Ovary (tissue), 9 donors: ENCODE data around the gene GCHFR. TPM values are rescaled to one million over a fixed set of nuclear protein-coding genes. Genes with fewer than 3 reads are reported as not detected.

ENCODE experiments used
- DNase-seq, 5 donors: peaks; one replicate each; pipeline ENCODE4 v3.0.0-alpha.2; 2019 to 2020
- H3K27ac ChIP-seq, 2 donors: fragments of 200-600 bp; one replicate each; pipeline versions ENCODE4 v1.5.1 to v1.8.0; 2019 to 2022
- H3K27me3 ChIP-seq: fragments of 200-600 bp; one replicate; pipeline ENCODE4 v1.8.0; 2022
- H3K36me3 ChIP-seq: fragments of 200-600 bp; sonication (generic); one replicate; pipeline ENCODE4 v1.5.1; 2019
- H3K4me1 ChIP-seq: one replicate; pipeline ENCODE4 v1.8.1; 2013; ENCODE audit warnings: mild to moderate bottlenecking, moderate library complexity; ENCODE audit not compliant: insufficient read depth
- H3K4me3 ChIP-seq: fragments of 200-600 bp; sonication (generic); one replicate; pipeline ENCODE4 v1.5.1; 2017
- H3K9me3 ChIP-seq, 2 donors: fragments of 200-600 bp in 1 of 2; sonication (generic) in 1 of 2; one replicate each; pipeline versions ENCODE4 v1.5.1 to v1.8.1; 2013 to 2019; ENCODE audit warnings: mild to moderate bottlenecking in 1 of 2, moderate library complexity in 1 of 2
- EP300 ChIP-seq: sonication (generic); formaldehyde crosslinking; IDR thresholded peaks from one replicate; pipeline ENCODE4 v1.6.1; 2017; ENCODE audit warnings: antibody characterized with exemption
- POLR2A ChIP-seq: fragments of 450-650 bp; IDR thresholded peaks from one replicate; pipeline ENCODE4 v1.6.1; 2017; ENCODE audit warnings: antibody characterized with exemption, mild to moderate bottlenecking, moderate library complexity
- WGBS, 3 donors: extraction: QIAGEN DNeasy Blood & Tissue Kit in 1 of 3; methylation state at CpG; one replicate each; pipeline versions ENCODE4 v1.1.5 to v1.1.7; 2013 to 2017; 5-methylcytosine and 5-hydroxymethylcytosine counted together
- intact Hi-C, 4 donors: fragments of 100-400 bp; cut with DNase I; formaldehyde crosslinking; loops; one replicate each; pipeline versions ENCODE4 v1.11.0 to v1.15.1; 2022 to 2023
- polyA plus RNA-seq, 2 donors: library from polyadenylated mRNA; stranded (reverse); fragments of 200-250 nt in 1 of 2; fragments of 350-450 nt in 1 of 2; fragmentation: Illumina TruSeq in 1 of 2; extraction: RNeasy Lipid Tissue Mini Kit (QIAGEN cat#74804) in 1 of 2; gene quantifications; one replicate each; pipeline ENCODE4 v1.2.3, GENCODE V29; 2013 to 2014
- total RNA-seq, 7 donors: library from RNA; depleted of rRNA in 2 of 7; stranded (reverse); fragments of >200 nt in 2 of 7; fragmentation: NEBNext Ultra II Directional in 3 of 7; extraction: Animal tissue kit (Norgen Biotek cat#: 25700) in 3 of 7; gene quantifications; one replicate each; pipeline versions ENCODE4 v1.1.0 to v1.2.4, GENCODE V29; 2016 to 2023
- TF ChIP-seq, protein P1 (sequence below), 3 donors: fragments of 450-650 bp in 2 of 3; fragments of 200-600 bp in 1 of 3; IDR thresholded peaks; one replicate each; pipeline versions ENCODE4 v1.5.1 to v1.8.0; 2016 to 2022; ENCODE audit warnings: antibody characterized with exemption in 3 of 3, mild to moderate bottlenecking in 1 of 3
- donor health status: DM: no; HTN: no; CAD: no; lungs with moderate emphysema.
- donor health status: DM: no; HTN: no; CAD: no.
- donor health status: Bipolar disorder and iron deficiency.
- donor health status: DM: yes; HTN: yes; CAD: no.
- donor health status: DM: no; HTN: no; CAD: no.
- donor health status: DM: yes; HTN: yes; CAD: no.

The GCHFR gene
- total and polyA plus RNA-seq, 9 donors: 2.8 to 40.1 (median 20.8) TPM

DNA sequence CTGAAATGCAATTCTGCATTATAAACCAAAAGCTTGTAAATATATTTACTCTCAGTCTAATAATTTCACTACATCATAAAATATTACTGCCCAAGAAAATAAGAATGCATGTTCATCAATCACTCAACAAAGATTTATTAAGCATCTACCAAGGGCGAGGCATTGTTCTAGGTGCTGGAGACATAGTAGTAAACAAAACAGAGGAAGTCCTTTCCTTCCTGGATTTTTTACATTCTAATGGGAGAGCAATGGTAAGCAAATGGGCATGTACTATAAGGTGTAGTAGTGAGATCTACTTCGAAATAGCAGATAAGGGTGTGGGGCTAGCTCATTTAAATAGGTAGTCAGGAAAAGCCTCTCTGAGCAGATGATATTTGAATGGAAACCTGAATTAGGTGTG, 32.2 kb downstream of the GCHFR start:
- Histone ChIP-seq H3K27ac (no peak overlapping the region), H3K9me3 (no peaks in the 10 kb centered on the region), H3K4me1 (no peaks in the 10 kb centered on the region), H3K4me3 (no peak overlapping the region), H3K27me3 (no peaks in the 10 kb centered on the region), H3K36me3 (no peaks in the 10 kb centered on the region)
- WGBS, 3 donors: 78 to 82% (median 78%) methylated on average over 2 of the region's 2 CpGs
- intact Hi-C loops: no loop called here
- DNase-seq: no peak
- TF ChIP-seq POLR2A (no peak), EP300 (no peak)
- TF ChIP-seq, protein P1, sequence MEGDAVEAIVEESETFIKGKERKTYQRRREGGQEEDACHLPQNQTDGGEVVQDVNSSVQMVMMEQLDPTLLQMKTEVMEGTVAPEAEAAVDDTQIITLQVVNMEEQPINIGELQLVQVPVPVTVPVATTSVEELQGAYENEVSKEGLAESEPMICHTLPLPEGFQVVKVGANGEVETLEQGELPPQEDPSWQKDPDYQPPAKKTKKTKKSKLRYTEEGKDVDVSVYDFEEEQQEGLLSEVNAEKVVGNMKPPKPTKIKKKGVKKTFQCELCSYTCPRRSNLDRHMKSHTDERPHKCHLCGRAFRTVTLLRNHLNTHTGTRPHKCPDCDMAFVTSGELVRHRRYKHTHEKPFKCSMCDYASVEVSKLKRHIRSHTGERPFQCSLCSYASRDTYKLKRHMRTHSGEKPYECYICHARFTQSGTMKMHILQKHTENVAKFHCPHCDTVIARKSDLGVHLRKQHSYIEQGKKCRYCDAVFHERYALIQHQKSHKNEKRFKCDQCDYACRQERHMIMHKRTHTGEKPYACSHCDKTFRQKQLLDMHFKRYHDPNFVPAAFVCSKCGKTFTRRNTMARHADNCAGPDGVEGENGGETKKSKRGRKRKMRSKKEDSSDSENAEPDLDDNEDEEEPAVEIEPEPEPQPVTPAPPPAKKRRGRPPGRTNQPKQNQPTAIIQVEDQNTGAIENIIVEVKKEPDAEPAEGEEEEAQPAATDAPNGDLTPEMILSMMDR (IDR thresholded peaks at IDR 0.05): no peak

DNA sequence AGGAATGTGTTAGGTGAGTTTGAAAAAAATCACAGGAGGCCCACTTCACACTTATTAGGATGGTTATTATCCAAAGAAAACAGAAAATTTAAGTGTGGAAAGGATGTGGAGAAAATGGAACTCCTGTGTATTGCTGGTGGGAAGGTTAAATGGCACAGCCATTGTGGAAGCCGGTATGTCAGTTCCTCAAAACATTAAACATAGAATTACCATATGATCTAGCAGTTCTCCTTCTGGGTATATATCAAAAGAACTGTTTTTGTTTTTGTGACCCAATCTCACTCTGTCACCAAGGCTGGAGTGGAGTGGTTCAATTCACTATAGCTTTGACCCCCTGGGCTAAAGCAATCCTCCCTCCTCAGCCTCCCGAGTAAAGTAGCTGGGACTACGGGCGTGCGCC, 32.6 kb downstream of the GCHFR start:
- no peak overlapping the region for H3K4me3 ChIP-seq
- no peak for DNase-seq
- no peak overlapping the region for H3K27ac ChIP-seq
- no peak for TF ChIP-seq EP300
- TF ChIP-seq, protein P1 (IDR thresholded peaks at IDR 0.05): no peak
- TF ChIP-seq POLR2A: no peak
- intact Hi-C loops: no loop called here
- WGBS, 3 donors: 93 to 95% (median 94%) methylated on average over 5 of the region's 5 CpGs
- H3K9me3 ChIP-seq: no peaks in the 10 kb centered on the region
- H3K27me3 ChIP-seq: no peaks in the 10 kb centered on the region
- no peaks in the 10 kb centered on the region for H3K36me3 ChIP-seq
- H3K4me1 ChIP-seq: no peaks in the 10 kb centered on the region

DNA sequence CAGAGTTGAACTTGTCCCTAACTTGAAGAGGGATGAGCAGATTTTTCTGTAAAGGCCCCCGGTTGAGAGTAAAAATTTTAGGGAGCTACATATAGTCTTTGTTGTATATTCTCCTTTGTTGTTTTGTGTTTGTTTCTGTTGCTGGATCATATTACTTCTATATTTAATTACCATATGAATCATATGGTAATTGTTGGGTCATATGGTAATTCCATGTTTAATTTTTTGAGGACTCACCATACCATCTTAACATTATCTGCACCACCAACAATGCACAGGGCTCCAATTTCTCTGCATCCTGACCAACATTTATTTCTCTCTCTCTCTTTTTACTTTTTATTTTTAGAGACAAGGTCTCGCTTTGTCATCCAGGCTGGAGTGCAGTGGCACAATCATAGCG, 35.7 kb downstream of the GCHFR start:
- Histone ChIP-seq H3K27me3 (no peaks in the 10 kb centered on the region), H3K27ac (no peak overlapping the region)
- WGBS, 3 donors: 89 to 94% (median 93%) methylated on average over 3 of the region's 3 CpGs

DNA sequence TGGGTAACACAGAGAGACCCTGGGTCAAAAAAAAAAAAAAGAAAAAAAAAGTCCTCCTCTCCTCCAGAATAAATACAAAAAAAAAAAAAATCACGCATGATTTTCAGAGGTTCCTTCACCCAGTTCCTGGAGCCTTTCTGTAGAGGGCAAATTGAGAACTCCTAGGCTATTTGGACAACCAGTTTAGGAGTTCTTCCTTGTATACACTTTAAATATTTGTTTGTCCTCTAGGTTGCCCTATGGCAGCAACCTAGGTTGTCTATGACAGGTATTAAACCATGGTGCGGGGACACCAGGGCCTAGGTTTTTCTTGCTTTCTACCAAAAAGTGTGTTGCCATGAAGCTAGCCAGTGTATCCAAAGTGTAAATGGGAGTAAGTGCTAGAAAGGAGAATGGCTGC, 39.2 kb downstream of the GCHFR start:
- 88 to 98% (median 93%) methylated on average over 2 of the region's 2 CpGs for WGBS, 3 donors
- DNase-seq: no peak
- intact Hi-C loops: no loop called here
- Histone ChIP-seq H3K36me3 (no peaks in the 10 kb centered on the region), H3K27me3 (no peaks in the 10 kb centered on the region), H3K27ac (no peak overlapping the region), H3K4me3 (no peak overlapping the region), H3K9me3 (no peaks in the 10 kb centered on the region), H3K4me1 (peaks cover 5% of the 10 kb centered on the region)
- no peak for TF ChIP-seq EP300
- TF ChIP-seq POLR2A: no peak
- TF ChIP-seq, protein P1 (IDR thresholded peaks at IDR 0.05): no peak

More for the DNA sequence above, 35.7 kb downstream of the GCHFR start:
- H3K9me3 ChIP-seq: no peaks in the 10 kb centered on the region
- TF ChIP-seq POLR2A (no peak), EP300 (no peak)
- TF ChIP-seq, protein P1 (IDR thresholded peaks at IDR 0.05): no peak
- no peak overlapping the region for H3K4me3 ChIP-seq
- H3K4me1 ChIP-seq: no peaks in the 10 kb centered on the region
- intact Hi-C loops: no loop called here
- no peaks in the 10 kb centered on the region for H3K36me3 ChIP-seq
- DNase-seq: no peak
